ENCODE data around the gene KLF2. TPM values are rescaled to one million over a fixed set of nuclear protein-coding genes. Genes with fewer than 3 reads are reported as not detected.
"Not testable (repeated sequence)": the region's sequence is repeated elsewhere in the genome, so short reads cannot be mapped to it uniquely, and the experiment has no call there.

Gene KLF2
- total RNA-seq, 2 experiments from 2014 or later = 0.94 to 1.0 TPM

DNA sequence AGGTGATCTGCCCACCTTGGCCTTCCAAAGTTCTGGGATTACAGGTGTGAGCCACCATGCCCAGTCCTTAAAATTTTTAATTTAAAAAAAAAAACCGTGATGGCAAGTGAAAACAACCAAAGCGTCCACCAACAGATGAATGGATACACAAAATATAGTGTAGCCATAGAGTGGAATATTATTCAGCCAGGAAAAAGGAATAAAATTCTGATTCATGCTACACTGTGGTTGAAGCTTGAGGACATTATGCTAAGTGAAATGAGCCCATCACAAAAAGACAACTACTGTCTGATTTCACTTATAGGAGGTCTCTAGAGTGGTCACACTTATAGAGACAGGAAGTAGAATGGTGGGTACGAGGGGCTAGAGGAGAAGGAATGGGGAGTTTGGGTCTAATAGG is 26.3 kb upstream of the KLF2 start:
- no peaks in the 10 kb centered on the region for H3K9me3 Mint-ChIP-seq
- ATAC-seq = no peak

GRCh38 chr19:16301999-16302694 is 22.5 kb upstream of the KLF2 start:
- Mint-ChIP-seq H3K27me3 (no peaks in the 10 kb centered on the region), H3K4me1 (ENCODE audit: low read depth) (no peaks in the 10 kb centered on the region), H3K27ac (no peak overlapping the region), H3K4me3 (no peak overlapping the region), H3K9me3 (no peaks in the 10 kb centered on the region), H3K36me3 (ENCODE audit: low read depth) (no peaks in the 10 kb centered on the region)
- intact Hi-C loops (cut with micrococcal nuclease) = no loop called here
- CTCF ChIA-PET = no interaction called here
- POLR2A ChIA-PET = no interaction called here
- TF ChIP-seq CTCF (IDR thresholded peaks at IDR 0.05) = no peak
- DNase-seq (no peak), ATAC-seq (no peak)

More for the DNA sequence above, 26.3 kb upstream of the KLF2 start:
- H3K27me3 Mint-ChIP-seq = no peaks in the 10 kb centered on the region
- H3K4me1 Mint-ChIP-seq (ENCODE audit: low read depth) = no peaks in the 10 kb centered on the region
- DNase-seq = no peak
- ChIA-PET POLR2A (no interaction called here), CTCF (no interaction called here)
- H3K36me3 Mint-ChIP-seq (ENCODE audit: low read depth) = no peaks in the 10 kb centered on the region
- H3K4me3 Mint-ChIP-seq = no peak overlapping the region
- intact Hi-C loops (cut with micrococcal nuclease) = no loop called here
- TF ChIP-seq CTCF (IDR thresholded peaks at IDR 0.05) = no peak
- no peak overlapping the region for H3K27ac Mint-ChIP-seq

DNA sequence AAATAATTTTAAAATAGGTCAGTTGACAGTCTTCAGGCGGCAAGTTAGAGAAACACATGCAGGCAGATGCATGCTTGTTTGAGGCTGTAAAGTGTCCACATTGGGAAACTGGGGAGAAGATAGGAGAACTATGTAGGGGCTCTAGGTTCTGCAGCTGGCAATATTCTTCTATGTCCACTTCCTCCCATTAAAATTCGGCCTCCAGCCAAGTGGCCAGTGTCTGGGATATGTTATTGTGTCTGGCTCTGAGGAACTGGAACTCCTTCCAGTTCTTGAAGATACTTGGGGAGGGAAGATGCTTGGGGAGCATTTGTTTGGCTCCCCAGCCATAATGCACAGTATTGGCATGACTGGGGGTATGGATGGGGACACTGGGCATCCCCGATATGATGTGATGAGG is 20.9 kb upstream of the KLF2 start:
- no peak for ATAC-seq
- Mint-ChIP-seq H3K4me3 (no peak overlapping the region), H3K27ac (no peak overlapping the region), H3K27me3 (no peaks in the 10 kb centered on the region), H3K36me3 (ENCODE audit: low read depth) (no peaks in the 10 kb centered on the region), H3K4me1 (ENCODE audit: low read depth) (no peaks in the 10 kb centered on the region), H3K9me3 (no peaks in the 10 kb centered on the region)
- CTCF ChIA-PET = no interaction called here
- DNase-seq = no peak
- TF ChIP-seq CTCF (IDR thresholded peaks at IDR 0.05) = no peak
- POLR2A ChIA-PET = no interaction called here
- intact Hi-C loops (cut with micrococcal nuclease) = no loop called here

DNA sequence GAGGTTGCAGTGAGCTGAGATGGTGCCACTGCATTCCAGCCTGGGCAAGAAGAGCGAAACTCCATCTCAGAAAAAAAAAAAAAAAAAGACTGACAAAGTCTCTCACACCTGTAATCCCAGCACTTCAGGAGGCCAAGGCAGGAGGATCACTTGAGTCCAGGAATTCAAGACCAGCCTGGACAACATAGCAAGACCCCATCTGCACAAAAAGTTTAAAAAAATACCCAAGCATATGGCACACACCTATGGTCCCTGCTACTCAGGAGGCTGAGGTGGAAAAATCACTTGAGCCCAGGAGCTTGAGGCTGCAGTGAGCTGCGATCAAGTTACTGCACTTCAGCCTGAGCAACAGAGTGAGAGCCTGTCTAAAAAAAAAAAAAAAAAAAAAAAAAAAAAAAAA is 20.1 kb upstream of the KLF2 start:
- H3K4me1 Mint-ChIP-seq (ENCODE audit: low read depth); H3K27me3 Mint-ChIP-seq; H3K9me3 Mint-ChIP-seq; H3K36me3 Mint-ChIP-seq (ENCODE audit: low read depth); intact Hi-C loops (cut with micrococcal nuclease); H3K27ac Mint-ChIP-seq; POLR2A ChIA-PET; CTCF ChIA-PET; DNase-seq; H3K4me3 Mint-ChIP-seq; ATAC-seq: not testable (repeated sequence)

DNA sequence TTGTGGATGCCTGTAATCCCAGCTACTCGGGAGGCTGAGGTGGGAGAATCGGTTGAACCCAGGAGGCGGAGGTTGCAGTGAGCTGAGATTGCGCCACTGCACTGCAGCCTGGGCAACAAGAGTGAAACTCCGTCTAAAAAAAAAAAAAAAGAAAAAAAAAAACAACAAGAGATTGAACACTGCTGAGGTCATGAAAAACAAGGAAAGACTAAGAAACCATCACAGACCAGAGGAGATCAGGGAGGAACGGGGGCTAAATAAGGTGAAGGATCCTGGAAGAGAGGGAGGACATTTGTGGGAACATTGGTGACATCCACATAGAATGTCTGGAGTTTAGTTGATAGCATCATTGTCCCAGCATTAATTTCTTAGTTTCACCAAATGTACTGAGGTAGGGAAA is 19.6 kb upstream of the KLF2 start:
- H3K9me3 Mint-ChIP-seq; H3K27ac Mint-ChIP-seq; CTCF ChIA-PET; H3K4me1 Mint-ChIP-seq (ENCODE audit: low read depth); ATAC-seq; DNase-seq; POLR2A ChIA-PET; H3K4me3 Mint-ChIP-seq; H3K36me3 Mint-ChIP-seq (ENCODE audit: low read depth); intact Hi-C loops (cut with micrococcal nuclease); H3K27me3 Mint-ChIP-seq: not testable (repeated sequence)

GRCh38 chr19:16306728-16307402 is 17.8 kb upstream of the KLF2 start:
- intact Hi-C loops (cut with micrococcal nuclease) = no loop called here
- CTCF ChIA-PET = no interaction called here
- H3K9me3 Mint-ChIP-seq = no peaks in the 10 kb centered on the region
- POLR2A ChIA-PET = no interaction called here
- H3K4me3 Mint-ChIP-seq = no peak overlapping the region
- H3K27ac Mint-ChIP-seq = no peak overlapping the region
- no peak for TF ChIP-seq CTCF (IDR thresholded peaks at IDR 0.05)
- ATAC-seq (no peak), DNase-seq (no peak)
- no peaks in the 10 kb centered on the region for H3K27me3 Mint-ChIP-seq
- no peaks in the 10 kb centered on the region for H3K4me1 Mint-ChIP-seq (ENCODE audit: low read depth)
- H3K36me3 Mint-ChIP-seq (ENCODE audit: low read depth) = no peaks in the 10 kb centered on the region
